CD4-positive, alpha-beta T cell treated with Interleukin-12 subunit alpha and Interleukin-12 subunit beta, for 1 hour (primary cell): ENCODE results near the gene TEX48.

Source experiments
- DNase-seq: peaks from one replicate; pipeline ENCODE4 v3.0.0-alpha.2; 2020

The TEX48 gene

DNA sequence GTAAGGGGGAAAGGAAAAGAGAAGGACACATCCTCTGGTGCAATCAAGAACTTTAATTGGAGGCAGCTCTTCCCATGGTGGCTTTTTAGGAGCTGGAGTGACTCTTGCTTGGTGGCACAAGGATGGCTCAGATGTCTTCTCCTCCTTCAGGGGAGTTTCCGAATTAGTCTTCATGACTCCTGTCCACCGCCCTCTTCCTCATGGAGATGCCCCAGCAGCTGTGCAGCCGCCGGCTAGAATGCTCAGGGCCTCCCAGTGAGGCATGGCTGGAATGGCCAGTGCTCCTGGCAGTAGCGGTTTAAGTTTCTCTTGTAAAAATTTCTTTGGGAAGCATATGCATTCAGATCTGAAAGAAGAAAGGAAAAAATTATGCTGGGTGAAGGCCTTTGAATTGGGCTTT lies 15.6 kb downstream of the TEX48 start:
- DNase-seq = no peak

DNA sequence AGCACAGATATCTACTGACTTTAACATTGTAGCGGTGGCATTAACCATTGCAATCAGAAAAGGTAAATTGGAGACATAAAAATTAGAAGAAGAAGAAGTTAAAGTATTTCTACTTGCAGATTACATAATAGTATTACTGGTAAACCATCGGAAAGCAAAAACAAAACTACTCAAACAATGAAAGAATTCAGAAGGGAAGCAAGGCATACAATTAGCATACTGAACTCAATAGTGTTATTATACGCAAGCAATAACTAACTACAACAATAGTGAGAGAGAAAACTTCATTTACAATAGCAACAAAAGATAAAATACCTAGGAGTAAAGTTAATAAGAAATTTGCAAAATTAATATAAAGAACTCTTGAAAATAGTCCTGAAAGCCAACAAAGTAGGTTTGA lies 17.8 kb downstream of the TEX48 start:
- no peak for DNase-seq

DNA sequence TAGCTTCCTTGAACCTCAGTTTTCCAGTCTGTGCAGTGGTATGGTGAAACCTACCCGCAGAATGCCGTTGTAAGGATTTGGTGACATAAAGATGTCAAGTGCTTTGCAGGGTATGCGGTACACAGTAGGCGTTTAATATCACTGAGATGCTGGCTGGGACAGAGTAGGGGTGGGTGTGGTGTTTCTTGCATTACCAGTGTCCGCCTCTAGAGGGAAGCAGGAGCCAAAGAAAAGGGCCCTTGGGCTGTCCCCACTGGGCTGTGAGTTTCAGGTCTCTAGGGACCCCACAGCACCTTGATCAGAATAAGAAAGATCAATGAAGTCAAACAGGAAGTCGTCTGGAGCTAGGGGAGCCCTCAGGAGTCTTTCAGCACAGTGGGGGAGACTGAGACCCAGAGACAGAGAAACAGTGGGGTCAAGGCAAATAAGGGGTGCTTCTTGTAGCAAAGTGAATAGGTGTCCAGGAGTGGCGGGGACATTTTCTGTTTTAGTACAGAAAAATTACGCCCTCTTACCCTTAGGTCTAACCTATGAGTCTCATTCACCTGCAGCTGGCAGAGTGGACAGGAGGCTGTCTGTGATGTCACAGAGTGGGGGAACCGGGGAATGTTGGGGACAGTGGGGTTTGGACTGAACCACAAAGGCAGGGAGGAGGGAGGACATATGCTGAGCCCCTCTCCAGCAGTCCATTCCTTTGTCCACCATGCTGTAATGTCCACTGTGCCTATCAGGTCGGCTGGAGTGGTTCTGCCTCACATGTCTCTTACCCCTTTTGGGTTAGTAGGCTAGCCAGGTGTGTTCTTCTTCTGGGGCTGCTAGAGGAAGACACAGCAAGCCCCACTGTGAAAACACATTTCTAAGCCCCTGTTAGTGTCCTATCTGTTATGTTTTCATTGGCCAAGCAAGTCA lies 19.7 kb downstream of the TEX48 start:
- peak; percentile 67 for DNase-seq

GRCh38 chr9:114657705-114658104 lies 24.3 kb downstream of the TEX48 start, which contains the start of gene TEX53:
Gene TEX53, minus strand, starts transcription at chr9:114657805. Its CDS starts 31 bp downstream, at chr9:114657774.
- no peak for DNase-seq

GRCh38 chr9:114656301-114656700 lies 25.7 kb downstream of the TEX48 start:
- no peak for DNase-seq

DNA sequence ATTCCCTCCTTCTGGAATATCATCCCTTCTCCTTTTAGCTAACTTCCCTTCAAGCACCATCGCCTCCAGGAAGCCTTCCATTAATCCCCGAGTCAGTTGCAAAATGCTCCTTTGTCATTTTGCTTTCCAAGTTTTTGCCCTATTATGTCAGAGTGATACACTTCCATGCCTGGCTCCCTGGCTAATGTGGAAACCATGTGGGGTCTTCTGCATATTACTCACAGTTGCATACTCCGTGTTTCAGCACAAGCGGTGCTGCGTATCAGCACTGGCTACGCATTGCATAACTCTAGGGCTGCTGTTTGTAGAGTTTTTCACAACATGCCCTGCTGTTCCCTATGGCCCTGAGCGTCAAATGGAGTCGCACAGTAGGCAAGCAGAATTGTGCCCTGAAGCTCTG lies 26.3 kb downstream of the TEX48 start:
- DNase-seq = no peak

DNA sequence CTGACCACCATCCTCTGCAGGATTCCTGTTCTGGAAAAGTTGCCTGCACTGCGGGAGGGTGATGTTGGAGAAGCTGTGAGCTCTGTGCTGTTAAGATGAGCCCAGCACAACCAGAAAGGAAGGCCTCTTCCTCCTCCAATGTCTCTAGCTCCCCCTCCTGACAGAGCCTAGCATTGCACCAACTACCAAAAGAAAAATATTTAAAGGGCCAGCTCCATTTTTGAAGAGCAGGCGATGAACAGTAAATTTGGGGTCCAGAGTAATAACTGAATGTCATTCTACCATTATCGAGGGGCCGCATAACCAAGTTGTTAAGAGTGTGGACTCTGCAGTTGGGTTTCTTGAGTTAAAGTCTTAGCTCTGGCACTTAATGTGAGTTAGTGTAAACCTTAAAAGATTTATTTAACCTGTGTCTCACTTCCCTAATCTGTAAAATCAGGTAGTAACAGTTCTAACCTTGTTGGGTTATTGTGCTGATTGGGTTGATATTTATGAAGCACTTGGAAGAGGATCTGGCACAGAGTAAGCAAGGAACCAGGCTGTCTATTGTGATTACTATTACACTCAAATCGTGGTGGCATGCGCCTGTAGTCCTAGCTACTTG lies 28.3 kb downstream of the TEX48 start:
- peak; percentile 87 for DNase-seq

- DNase-seq = no peak
These were observed 29.0 kb downstream of the TEX48 start for GRCh38 chr9:114652776-114653555.

- no peak for DNase-seq
These were observed 38.1 kb downstream of the TEX48 start for GRCh38 chr9:114643896-114644295.

- no peak for DNase-seq
These were observed 39.0 kb downstream of the TEX48 start for GRCh38 chr9:114643001-114643400.

- DNase-seq = no peak
These were observed 40.0 kb downstream of the TEX48 start for GRCh38 chr9:114641967-114642366.

DNA sequence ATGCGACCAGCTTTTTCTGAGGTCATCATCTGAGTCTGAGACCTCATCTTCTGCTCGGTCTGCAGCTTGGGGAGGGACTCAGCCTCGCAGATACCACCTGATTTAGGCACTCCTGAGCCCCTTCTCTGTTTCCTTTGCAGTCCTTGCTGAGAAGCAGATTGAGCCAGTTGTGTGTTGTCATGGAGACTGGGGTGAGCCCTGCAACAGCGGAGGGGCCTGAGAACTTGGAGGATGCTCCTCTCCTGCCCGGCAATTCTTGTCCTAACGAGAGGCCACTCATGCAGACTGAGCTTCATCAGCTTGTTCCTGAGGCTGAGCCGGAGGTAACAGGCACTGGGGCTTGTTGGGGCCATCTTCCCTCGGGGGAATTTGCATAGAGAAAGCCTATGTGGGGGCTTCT lies 43.6 kb downstream of the TEX48 start:
- DNase-seq = no peak

- DNase-seq = no peak
These were observed 47.6 kb downstream of the TEX48 start for GRCh38 chr9:114634387-114634786.

- no peak for DNase-seq
These were observed 48.4 kb downstream of the TEX48 start for GRCh38 chr9:114633438-114634089.

- DNase-seq = no peak
These were observed 50.8 kb downstream of the TEX48 start for GRCh38 chr9:114631166-114631565.

GRCh38 chr9:114629563-114630090 lies 52.4 kb downstream of the TEX48 start:
- DNase-seq = no peak

DNA sequence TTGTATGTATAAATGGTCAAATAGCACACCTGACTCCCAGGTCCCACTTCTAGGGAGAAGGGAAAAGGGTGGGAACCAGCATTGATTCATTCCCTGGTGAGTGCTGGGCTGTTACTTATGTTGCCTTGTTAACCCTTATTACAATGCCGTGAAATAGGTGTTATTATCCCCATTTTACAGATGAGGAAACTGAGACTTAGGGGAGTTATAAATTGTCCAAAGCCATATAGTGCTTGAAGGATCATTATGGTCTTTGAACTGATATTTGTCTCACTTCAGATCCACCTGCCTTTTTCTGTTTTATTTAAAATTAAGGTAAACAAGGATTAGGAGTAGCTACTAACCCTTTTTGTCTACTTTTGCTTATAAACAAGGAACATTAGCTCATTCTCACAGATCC lies 54.4 kb downstream of the TEX48 start:
- DNase-seq = no peak

- no peak for DNase-seq
These were observed 55.5 kb downstream of the TEX48 start for GRCh38 chr9:114626415-114627020.

GRCh38 chr9:114624677-114625076 lies 57.3 kb downstream of the TEX48 start:
- no peak for DNase-seq

DNA sequence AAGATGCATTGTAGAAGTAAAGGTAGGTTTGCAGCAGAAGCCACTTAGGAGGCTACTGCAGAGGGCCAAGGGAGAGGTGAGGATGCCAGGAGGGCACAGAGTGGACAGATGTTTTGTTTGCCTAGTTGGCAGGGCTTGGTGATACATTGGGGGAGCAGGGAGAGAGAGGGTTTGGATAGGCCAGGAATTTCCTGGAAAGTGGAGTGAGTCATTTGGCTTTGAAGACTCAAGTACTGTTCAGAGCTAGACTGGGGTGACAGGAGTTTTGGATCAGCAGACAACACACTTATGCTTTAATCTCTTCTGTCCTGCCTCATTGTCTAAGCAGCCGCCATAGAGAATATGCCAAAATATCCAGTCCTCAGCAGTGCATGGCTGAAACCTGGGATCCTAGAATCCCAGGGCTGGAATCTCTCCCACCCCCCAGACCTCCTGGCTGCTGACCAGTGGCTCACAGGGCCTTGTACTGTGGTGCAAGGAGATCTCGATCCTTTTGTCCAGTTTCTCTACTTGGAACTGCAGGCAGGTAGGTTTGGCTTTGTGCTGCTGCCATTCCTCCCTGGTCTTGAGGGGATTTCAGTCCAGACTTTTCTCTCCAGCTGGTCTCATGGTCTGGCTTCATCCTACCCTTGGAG lies 59.9 kb downstream of the TEX48 start:
- no peak for DNase-seq

DNA sequence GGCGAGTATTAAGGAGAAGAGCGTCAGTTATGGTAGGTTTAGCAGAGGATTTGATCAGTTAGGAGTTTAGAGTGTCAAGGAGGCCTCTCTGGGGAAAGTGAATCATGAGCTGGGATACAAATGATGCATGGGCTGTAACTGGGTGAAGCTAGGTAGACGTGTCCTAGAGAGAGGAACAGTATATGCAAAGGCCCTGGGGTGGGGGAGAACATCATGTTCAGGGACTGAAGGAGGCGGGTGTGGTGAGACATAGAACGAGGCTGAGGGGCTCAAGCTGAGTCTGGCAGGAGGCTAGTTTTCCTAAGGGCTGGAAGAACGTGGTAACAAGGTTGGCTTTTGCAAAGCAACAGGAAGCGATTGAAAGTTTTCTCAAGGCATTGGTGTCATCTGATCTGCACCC lies 60.4 kb downstream of the TEX48 start:
- DNase-seq = no peak
